Neuronal stem cell (in vitro differentiated cells): ENCODE results near the gene NECAB2.
A peak's percentile ranks its signal among the peaks of the same experiment; 100 is the strongest.

Experiments used
- DNase-seq: peaks from one replicate; pipeline ENCODE4 v3.0.0-alpha.2; 2013; ENCODE audit warnings: low spot score
- H2AFZ ChIP-seq: one replicate; pipeline ENCODE4 v1.6.1; 2013; ENCODE audit warnings: mild to moderate bottlenecking, low read length, inconsistent platforms
- H2AK5ac ChIP-seq: 2 replicates; pipeline ENCODE4 v1.6.1; 2013; ENCODE audit warnings: low read depth, mild to moderate bottlenecking, inconsistent platforms, low read length, moderate library complexity, mixed read lengths
- H2BK120ac ChIP-seq: 2 replicates; pipeline ENCODE4 v1.6.1; 2013; ENCODE audit warnings: low read depth, mild to moderate bottlenecking, inconsistent platforms, low read length, moderate library complexity, mixed read lengths
- H2BK12ac ChIP-seq: one replicate; pipeline ENCODE4 v1.6.1; 2013; ENCODE audit warnings: low read length, inconsistent platforms
- H2BK15ac ChIP-seq: 2 replicates; pipeline ENCODE4 v1.6.1; 2013; ENCODE audit warnings: mild to moderate bottlenecking, low read length, inconsistent platforms, mixed read lengths
- H2BK5ac ChIP-seq: one replicate; pipeline ENCODE4 v1.6.1; 2013; ENCODE audit warnings: inconsistent platforms, mild to moderate bottlenecking, low read length, moderate library complexity
- H3K14ac ChIP-seq: one replicate; pipeline ENCODE4 v1.6.1; 2013; ENCODE audit warnings: low read length, inconsistent platforms
- H3K18ac ChIP-seq: 2 replicates; pipeline ENCODE4 v1.6.1; 2013; ENCODE audit warnings: low read length, inconsistent platforms
- H3K23ac ChIP-seq: 2 replicates; pipeline ENCODE4 v1.6.1; 2013; ENCODE audit warnings: low read depth, mild to moderate bottlenecking, mixed read lengths, low read length, inconsistent platforms; ENCODE audit not compliant: poor library complexity
- H3K27ac ChIP-seq: replicated peaks from 3 replicates; pipeline ENCODE4 v1.5.1; 2013; ENCODE audit warnings: low read length, inconsistent platforms
- H3K27me3 ChIP-seq, 3 experiments: 2 replicates each; pipeline ENCODE4 v1.6.1; 2013; ENCODE audit warnings: low read length in 3 of 3, mild to moderate bottlenecking in 2 of 3, inconsistent platforms in 1 of 3, low read depth in 1 of 3, mixed read lengths in 1 of 3, moderate library complexity in 1 of 3; ENCODE audit not compliant: control insufficient read depth in 3 of 3, insufficient read depth in 3 of 3
- H3K36me3 ChIP-seq, 2 donors: replicated peaks in 1 of 2; 2 replicates each; pipeline ENCODE4 v1.6.1; 2013; ENCODE audit warnings: low read length in 2 of 2; ENCODE audit not compliant: control insufficient read depth in 2 of 2, insufficient read depth in 2 of 2
- H3K4ac ChIP-seq: 2 replicates; pipeline ENCODE4 v1.6.1; 2013; ENCODE audit warnings: inconsistent platforms, mild to moderate bottlenecking, low read length, moderate library complexity
- H3K4me1 ChIP-seq, 2 donors: 1 replicate in 1 of 2; 2 replicates in 1 of 2; pipeline ENCODE4 v1.6.1; 2013; ENCODE audit warnings: low read length in 2 of 2, low read depth in 1 of 2; ENCODE audit not compliant: control insufficient read depth in 2 of 2, insufficient read depth in 1 of 2
- H3K4me2 ChIP-seq: one replicate; pipeline ENCODE4 v1.6.1; 2013; ENCODE audit warnings: mild to moderate bottlenecking, low read length, inconsistent platforms; ENCODE audit not compliant: insufficient read depth, poor library complexity, severe bottlenecking
- H3K4me3 ChIP-seq, 2 donors: 2 replicates each; pipeline ENCODE4 v1.5.1; 2013; ENCODE audit warnings: low read length in 2 of 2, mild to moderate bottlenecking in 2 of 2, inconsistent platforms in 1 of 2, moderate library complexity in 1 of 2
- H3K79me1 ChIP-seq: one replicate; pipeline ENCODE4 v1.6.1; 2013; ENCODE audit warnings: low read depth, mild to moderate bottlenecking, inconsistent platforms, low read length, moderate library complexity
- H3K9ac ChIP-seq: one replicate; pipeline ENCODE4 v1.6.1; 2013; ENCODE audit warnings: mild to moderate bottlenecking, low read depth, low read length, inconsistent platforms; ENCODE audit not compliant: poor library complexity
- H3K9me3 ChIP-seq, 2 donors: replicated peaks in 1 of 2; 2 replicates each; pipeline versions ENCODE3 to v1.6.1; 2013; ENCODE audit warnings: low read length in 2 of 2, mild to moderate bottlenecking in 2 of 2, inconsistent platforms in 1 of 2, low read depth in 1 of 2, mixed read lengths in 1 of 2, moderate library complexity in 1 of 2; ENCODE audit not compliant: control insufficient read depth in 2 of 2, insufficient read depth in 1 of 2
- H4K8ac ChIP-seq: one replicate; pipeline ENCODE4 v1.6.1; 2013; ENCODE audit warnings: low read depth, mild to moderate bottlenecking, inconsistent platforms, low read length, moderate library complexity
- H4K91ac ChIP-seq: one replicate; pipeline ENCODE4 v1.6.1; 2013; ENCODE audit warnings: low read length, low read depth, mild to moderate bottlenecking, inconsistent platforms; ENCODE audit not compliant: poor library complexity
- WGBS, 2 donors: extraction: QIAGEN DNeasy Blood & Tissue Kit; methylation state at CpG; one replicate each; pipeline ENCODE4 v1.1.7; 2013; ENCODE audit warnings: missing lambda C conversion rate in 2 of 2, mixed read lengths in 1 of 2; ENCODE audit not compliant: insufficient read length in 2 of 2, insufficient replicate concordance in 1 of 2; ENCODE audit errors: extremely low coverage in 2 of 2; 5-methylcytosine and 5-hydroxymethylcytosine counted together

NECAB2 gene

GRCh38 chr16:84048871-84049270 lies 80.8 kb downstream of the NECAB2 start:
- peak overlapping the region; percentile 8 for H2BK12ac ChIP-seq
- no peak for DNase-seq
- H2BK120ac ChIP-seq, result no peak overlapping the region
- peak overlapping the region; percentile 16 for H2BK15ac ChIP-seq
- H3K4me3 ChIP-seq, result no peak overlapping the region
- peaks cover 0 to 2% of the 10 kb centered on the region in 2 donors for H3K9me3 ChIP-seq
- no peaks in the 10 kb centered on the region for H3K27me3 ChIP-seq
- no peak overlapping the region for H3K9ac ChIP-seq
- H3K79me1 ChIP-seq, result peaks cover 2% of the 10 kb centered on the region
- H3K4me1 ChIP-seq, result peaks cover 12 to 18% of the 10 kb centered on the region in 2 donors
- no peak overlapping the region for H3K4me2 ChIP-seq
- peaks cover 8 to 34% of the 10 kb centered on the region in 2 donors for H3K36me3 ChIP-seq
- H2AFZ ChIP-seq, result no peak overlapping the region
- H3K18ac ChIP-seq, result peak overlapping the region; percentile 53
- H3K4ac ChIP-seq, result no peak overlapping the region
- H3K23ac ChIP-seq, result peak overlapping the region; percentile 49
- H2AK5ac ChIP-seq, result peak overlapping the region; percentile 43
- H4K8ac ChIP-seq, result no peak overlapping the region
- no CpG with 5 or more reads among the region's 13 CpGs for WGBS, 2 donors
- peak overlapping the region; percentile 24 for H4K91ac ChIP-seq
- H3K27ac ChIP-seq, result no peak overlapping the region
- peak overlapping the region; percentile 17 for H3K14ac ChIP-seq
- H2BK5ac ChIP-seq, result no peak overlapping the region

- Histone ChIP-seq H3K4me3 (no peak overlapping the region), H2BK15ac (peak overlapping the region; percentile 16), H3K18ac (peak overlapping the region; percentile 65), H2AFZ (no peak overlapping the region), H2BK12ac (no peak overlapping the region), H4K91ac (no peak overlapping the region), H3K36me3 (peaks cover 13 to 41% of the 10 kb centered on the region in 2 donors), H2AK5ac (peak overlapping the region; percentile 43), H3K79me1 (peaks cover 2% of the 10 kb centered on the region), H2BK5ac (peak overlapping the region; percentile 60), H3K4me2 (no peak overlapping the region), H3K27ac (no peak overlapping the region), H2BK120ac (no peak overlapping the region), H3K9me3 (peaks cover 0 to 2% of the 10 kb centered on the region in 2 donors), H3K4ac (no peak overlapping the region), H3K27me3 (no peaks in the 10 kb centered on the region), H3K23ac (no peak overlapping the region), H3K9ac (no peak overlapping the region), H4K8ac (no peak overlapping the region), H3K14ac (no peak overlapping the region), H3K4me1 (peaks cover 7 to 12% of the 10 kb centered on the region in 2 donors)
- WGBS, 2 donors, result no CpG with 5 or more reads among the region's 13 CpGs
- no peak for DNase-seq
These were observed 81.5 kb downstream of the NECAB2 start for GRCh38 chr16:84049403-84050060.

GRCh38 chr16:84050316-84050715 lies 82.3 kb downstream of the NECAB2 start:
- H4K91ac ChIP-seq, result no peak overlapping the region

GRCh38 chr16:84052071-84052622 lies 84.1 kb downstream of the NECAB2 start:
- H3K79me1 ChIP-seq, result peaks cover 2% of the 10 kb centered on the region
- no CpG with 5 or more reads among the region's 27 CpGs for WGBS, 2 donors
- DNase-seq, result no peak

More at GRCh38 chr16:84050316-84050715, 82.3 kb downstream of the NECAB2 start:
- Histone ChIP-seq H3K27ac (no peak overlapping the region), H3K4me2 (no peak overlapping the region), H2BK12ac (no peak overlapping the region), H3K79me1 (peaks cover 2% of the 10 kb centered on the region), H2BK120ac (no peak overlapping the region), H3K9ac (no peak overlapping the region), H3K23ac (no peak overlapping the region), H3K4ac (no peak overlapping the region), H3K27me3 (no peaks in the 10 kb centered on the region), H2AK5ac (no peak overlapping the region), H3K14ac (no peak overlapping the region), H3K9me3 (peaks cover 0 to 2% of the 10 kb centered on the region in 2 donors), H2BK15ac (no peak overlapping the region), H3K36me3 (peaks cover 14 to 48% of the 10 kb centered on the region in 2 donors), H2BK5ac (no peak overlapping the region), H2AFZ (no peak overlapping the region), H4K8ac (no peak overlapping the region), H3K18ac (no peak overlapping the region), H3K4me3 (no peak overlapping the region), H3K4me1 (peaks cover 7 to 8% of the 10 kb centered on the region in 2 donors)
- no CpG with 5 or more reads among the region's 9 CpGs for WGBS, 2 donors
- no peak for DNase-seq

More at GRCh38 chr16:84052071-84052622, 84.1 kb downstream of the NECAB2 start:
- Histone ChIP-seq H2BK15ac (no peak overlapping the region), H2AK5ac (no peak overlapping the region), H3K4me1 (peaks cover 5 to 7% of the 10 kb centered on the region in 2 donors), H3K23ac (peak overlapping the region; percentile 85), H3K18ac (peak overlapping the region; percentile 13), H3K9ac (peak overlapping the region; percentile 15), H3K4me2 (no peak overlapping the region), H3K14ac (no peak overlapping the region), H2BK12ac (no peak overlapping the region), H4K91ac (no peak overlapping the region), H4K8ac (peak overlapping the region; percentile 23), H3K27ac (no peak overlapping the region), H3K36me3 (peaks cover 18 to 67% of the 10 kb centered on the region in 2 donors), H3K4ac (no peak overlapping the region), H3K4me3 (no peak overlapping the region), H2AFZ (no peak overlapping the region), H3K9me3 (peaks cover 0 to 2% of the 10 kb centered on the region in 2 donors), H2BK5ac (no peak overlapping the region), H3K27me3 (no peaks in the 10 kb centered on the region), H2BK120ac (no peak overlapping the region)
